Measurements from ENCODE around the gene ASH1L. TPM values are rescaled to one million over a fixed set of nuclear protein-coding genes. Genes with fewer than 3 reads are reported as not detected.
A peak's percentile ranks its signal among the peaks of the same experiment; 100 is the strongest.

The ASH1L gene
- total RNA-seq, 1 experiment from 2014 or later: 71.8 TPM

DNA sequence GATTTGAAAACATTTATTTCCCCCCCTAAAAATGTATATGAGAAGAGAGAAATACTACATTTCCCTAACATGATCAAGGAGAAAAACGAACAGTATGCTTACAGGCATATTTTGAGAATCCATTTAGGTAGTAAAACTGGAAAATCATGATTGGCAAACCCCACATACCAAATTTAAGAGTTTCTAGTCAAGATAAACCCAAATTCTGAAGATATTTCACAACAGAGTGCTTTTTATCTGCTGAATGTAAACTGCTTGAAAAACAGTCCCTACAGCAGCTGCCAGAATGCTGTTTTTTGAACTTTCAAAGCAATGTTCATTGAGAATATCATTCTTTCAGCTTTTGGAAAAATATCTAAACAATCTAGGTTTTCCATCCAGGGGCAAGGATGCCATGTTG lies 31.0 kb downstream of the ASH1L start:
- Mint-ChIP-seq H3K27ac (ENCODE audit: unreplicated experiment) (no peak overlapping the region), H3K4me3 (ENCODE audit: low read depth, unreplicated experiment) (no peak overlapping the region), H3K9me3 (ENCODE audit: low read depth, unreplicated experiment) (no peaks in the 10 kb centered on the region), H3K4me1 (ENCODE audit: low read depth, unreplicated experiment) (peaks cover 8% of the 10 kb centered on the region), H3K36me3 (ENCODE audit: insufficient read depth, unreplicated experiment) (no peaks in the 10 kb centered on the region), H3K27me3 (ENCODE audit: unreplicated experiment) (no peaks in the 10 kb centered on the region)
- DNase-seq: no peak
- BruUV-seq (replicated peaks): no TSS peak
- no peak for TF ChIP-seq CTCF (IDR thresholded peaks at IDR 0.05; ENCODE audit: unreplicated experiment)
- CTCF ChIA-PET: no interaction called here
- intact Hi-C loops (cut with micrococcal nuclease; ENCODE audit: unreplicated experiment): no loop called here

DNA sequence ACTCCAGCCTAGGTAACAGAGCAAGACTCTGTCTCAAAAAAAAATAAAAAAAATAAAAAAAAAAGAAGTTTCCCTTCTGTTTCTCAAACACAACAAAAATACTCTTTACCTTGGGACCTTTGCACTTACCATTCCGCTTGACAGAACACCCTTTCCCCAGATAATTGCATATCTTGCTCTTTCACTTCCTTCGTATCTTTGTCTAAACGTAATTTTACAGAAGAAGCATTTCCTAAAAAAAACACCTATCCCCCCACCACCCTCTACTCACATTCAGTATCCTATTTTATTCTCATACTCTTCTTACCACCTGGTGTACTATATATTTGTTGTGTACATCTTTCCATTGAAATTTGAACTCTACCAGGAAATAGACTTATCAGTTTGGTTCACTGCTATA lies 32.7 kb downstream of the ASH1L start:
- CTCF ChIA-PET: interaction anchor here (0.6 kb wide), 1 partner anchor 15 kb away, joined by 4 read pairs; no protein-coding TSS in a partner anchor
- no peak for DNase-seq
- Mint-ChIP-seq H3K27ac (ENCODE audit: unreplicated experiment) (no peak overlapping the region), H3K4me1 (ENCODE audit: low read depth, unreplicated experiment) (peaks cover 8% of the 10 kb centered on the region), H3K36me3 (ENCODE audit: insufficient read depth, unreplicated experiment) (no peaks in the 10 kb centered on the region), H3K27me3 (ENCODE audit: unreplicated experiment) (no peaks in the 10 kb centered on the region), H3K4me3 (ENCODE audit: low read depth, unreplicated experiment) (no peak overlapping the region), H3K9me3 (ENCODE audit: low read depth, unreplicated experiment) (no peaks in the 10 kb centered on the region)
- intact Hi-C loops (cut with micrococcal nuclease; ENCODE audit: unreplicated experiment): no loop called here
- BruUV-seq (replicated peaks): no TSS peak
- no peak for TF ChIP-seq CTCF (IDR thresholded peaks at IDR 0.05; ENCODE audit: unreplicated experiment)

DNA sequence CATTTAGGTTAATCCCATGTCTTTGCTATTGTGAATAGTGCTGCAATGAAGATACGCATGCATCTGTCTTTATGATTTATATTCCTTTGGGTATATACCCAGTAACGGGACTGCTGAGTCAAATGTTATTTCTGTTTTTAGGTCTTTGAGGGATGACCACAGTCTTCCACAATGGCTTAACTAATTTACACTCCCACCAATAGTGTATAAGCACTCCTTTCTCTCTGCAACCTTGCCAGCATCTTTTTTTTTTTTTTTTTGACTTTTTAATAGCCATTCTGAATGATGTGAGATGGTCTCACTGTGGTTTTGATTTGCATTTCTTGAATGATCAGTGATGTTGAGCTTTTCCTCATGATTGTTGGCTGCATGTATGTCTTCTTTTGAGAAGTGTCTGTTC lies 33.5 kb downstream of the ASH1L start:
- no peaks in the 10 kb centered on the region for H3K36me3 Mint-ChIP-seq (ENCODE audit: insufficient read depth, unreplicated experiment)
- intact Hi-C loops (cut with micrococcal nuclease; ENCODE audit: unreplicated experiment): no loop called here
- no peak for DNase-seq
- H3K27ac Mint-ChIP-seq (ENCODE audit: unreplicated experiment): no peak overlapping the region
- H3K4me1 Mint-ChIP-seq (ENCODE audit: low read depth, unreplicated experiment): peaks cover 1% of the 10 kb centered on the region
- CTCF ChIA-PET: interaction anchor here (0.6 kb wide), 1 partner anchor 14 kb away, joined by 4 read pairs; no protein-coding TSS in a partner anchor
- BruUV-seq (replicated peaks): no TSS peak
- no peaks in the 10 kb centered on the region for H3K9me3 Mint-ChIP-seq (ENCODE audit: low read depth, unreplicated experiment)
- no peak for TF ChIP-seq CTCF (IDR thresholded peaks at IDR 0.05; ENCODE audit: unreplicated experiment)
- no peaks in the 10 kb centered on the region for H3K27me3 Mint-ChIP-seq (ENCODE audit: unreplicated experiment)
- H3K4me3 Mint-ChIP-seq (ENCODE audit: low read depth, unreplicated experiment): no peak overlapping the region

- Mint-ChIP-seq H3K27me3 (ENCODE audit: unreplicated experiment) (no peaks in the 10 kb centered on the region), H3K9me3 (ENCODE audit: low read depth, unreplicated experiment) (no peaks in the 10 kb centered on the region), H3K27ac (ENCODE audit: unreplicated experiment) (no peak overlapping the region), H3K36me3 (ENCODE audit: insufficient read depth, unreplicated experiment) (no peaks in the 10 kb centered on the region), H3K4me1 (ENCODE audit: low read depth, unreplicated experiment) (no peaks in the 10 kb centered on the region), H3K4me3 (ENCODE audit: low read depth, unreplicated experiment) (no peak overlapping the region)
- no peak for TF ChIP-seq CTCF (IDR thresholded peaks at IDR 0.05; ENCODE audit: unreplicated experiment)
- intact Hi-C loops (cut with micrococcal nuclease; ENCODE audit: unreplicated experiment): no loop called here
- no TSS peak for BruUV-seq (replicated peaks)
- CTCF ChIA-PET: interaction anchor here (0.7 kb wide), 1 partner anchor 65 kb away, joined by 5 read pairs; no protein-coding TSS in a partner anchor
- peak; percentile 10 for DNase-seq
Observed at GRCh38 chr1:155527677-155528076, 34.9 kb downstream of the ASH1L start.
